H9 (cell line): ENCODE data around the gene ATPAF2. TPM values are rescaled to one million over a fixed set of nuclear protein-coding genes. Genes with fewer than 3 reads are reported as not detected.

Experiments
- DNase-seq: peaks from one replicate; pipeline ENCODE4 v3.0.0-alpha.2; 2017
- H2AFZ ChIP-seq: one replicate; pipeline ENCODE4 v1.6.1; 2013; ENCODE audit warnings: mild to moderate bottlenecking, low read length, control low read depth, moderate library complexity
- H2AK5ac ChIP-seq: 2 replicates; pipeline ENCODE4 v1.6.1; 2013; ENCODE audit warnings: low read length, control low read depth, mixed read lengths; ENCODE audit not compliant: insufficient read length
- H2BK120ac ChIP-seq: one replicate; pipeline ENCODE4 v1.6.1; 2013; ENCODE audit warnings: low read depth, mild to moderate bottlenecking, low read length, control low read depth, inconsistent platforms; ENCODE audit not compliant: poor library complexity, severe bottlenecking
- H2BK12ac ChIP-seq: 2 replicates; pipeline ENCODE4 v1.6.1; 2013; ENCODE audit warnings: low read length, control low read depth, mixed read lengths, low read depth; ENCODE audit not compliant: insufficient read length
- H2BK15ac ChIP-seq: 2 replicates; pipeline ENCODE4 v1.6.1; 2013; ENCODE audit warnings: low read depth, low read length, control low read depth
- H2BK20ac ChIP-seq: one replicate; pipeline ENCODE4 v1.6.1; 2013; ENCODE audit warnings: low read depth, mild to moderate bottlenecking, low read length, control low read depth, inconsistent platforms; ENCODE audit not compliant: poor library complexity, severe bottlenecking
- H2BK5ac ChIP-seq: 2 replicates; pipeline ENCODE4 v1.6.1; 2013; ENCODE audit warnings: low read length, control low read depth, mixed read lengths; ENCODE audit not compliant: insufficient read length
- H3K14ac ChIP-seq: 2 replicates; pipeline ENCODE4 v1.6.1; 2013; ENCODE audit warnings: low read length, control low read depth; ENCODE audit not compliant: insufficient read depth
- H3K18ac ChIP-seq: 2 replicates; pipeline ENCODE4 v1.6.1; 2013; ENCODE audit warnings: low read depth, mild to moderate bottlenecking, mixed read lengths, low read length, control low read depth; ENCODE audit not compliant: insufficient read length
- H3K23ac ChIP-seq: 2 replicates; pipeline ENCODE4 v1.6.1; 2013; ENCODE audit warnings: low read length, control low read depth, mixed read lengths, low read depth; ENCODE audit not compliant: insufficient read length
- H3K23me2 ChIP-seq: 2 replicates; pipeline ENCODE4 v1.6.1; 2013; ENCODE audit warnings: low read depth, mild to moderate bottlenecking, mixed read lengths, low read length, control low read depth; ENCODE audit not compliant: insufficient read length, poor library complexity, severe bottlenecking
- H3K27ac ChIP-seq: 2 replicates; pipeline ENCODE4 v1.5.1; 2013; ENCODE audit warnings: low read length, control low read depth, mixed read lengths, low read depth; ENCODE audit not compliant: insufficient read length
- H3K27me3 ChIP-seq: 2 replicates; pipeline ENCODE4 v1.6.1; 2013; ENCODE audit warnings: low read length, control low read depth, inconsistent platforms; ENCODE audit not compliant: insufficient read depth
- H3K4ac ChIP-seq: 2 replicates; pipeline ENCODE4 v1.6.1; 2013; ENCODE audit warnings: low read depth, mild to moderate bottlenecking, control low read depth, inconsistent platforms, low read length, moderate library complexity
- H3K4me1 ChIP-seq: 2 replicates; pipeline ENCODE4 v1.6.1; 2013; ENCODE audit warnings: low read length, control low read depth, inconsistent platforms; ENCODE audit not compliant: insufficient read depth
- H3K4me2 ChIP-seq: 2 replicates; pipeline ENCODE4 v1.6.1; 2013; ENCODE audit warnings: low read length, control low read depth, mixed read lengths; ENCODE audit not compliant: insufficient read length, insufficient read depth
- H3K56ac ChIP-seq: 2 replicates; pipeline ENCODE4 v1.6.1; 2013; ENCODE audit warnings: low read depth, mild to moderate bottlenecking, mixed read lengths, low read length, control low read depth; ENCODE audit not compliant: insufficient read length
- H3K79me1 ChIP-seq: 2 replicates; pipeline ENCODE4 v1.6.1; 2013; ENCODE audit warnings: low read depth, mild to moderate bottlenecking, moderate library complexity, low read length, control low read depth, inconsistent platforms; ENCODE audit not compliant: insufficient read depth, poor library complexity, severe bottlenecking
- H3K79me2 ChIP-seq: 2 replicates; pipeline ENCODE4 v1.6.1; 2013; ENCODE audit warnings: low read length, control low read depth, inconsistent platforms; ENCODE audit not compliant: insufficient read depth
- H3K9ac ChIP-seq: 2 replicates; pipeline ENCODE4 v1.6.1; 2013; ENCODE audit warnings: low read length, control low read depth, mixed read lengths; ENCODE audit not compliant: insufficient read length; ENCODE audit errors: extremely low read depth
- H3K9me3 ChIP-seq: one replicate; pipeline ENCODE4 v1.6.1; 2013; ENCODE audit warnings: low read depth, low read length, inconsistent platforms; ENCODE audit not compliant: control insufficient read depth
- H3T11ph ChIP-seq: one replicate; pipeline ENCODE4 v1.6.1; 2013; ENCODE audit warnings: mild to moderate bottlenecking, low read length, control low read depth, inconsistent platforms
- H4K20me1 ChIP-seq: one replicate; pipeline ENCODE4 v1.6.1; 2013; ENCODE audit not compliant: control insufficient read depth, insufficient read length, insufficient read depth
- H4K5ac ChIP-seq: 2 replicates; pipeline ENCODE4 v1.6.1; 2013; ENCODE audit warnings: low read depth, mild to moderate bottlenecking, mixed read lengths, low read length, control low read depth; ENCODE audit not compliant: insufficient read length
- H4K8ac ChIP-seq: replicated peaks from 2 replicates; pipeline ENCODE4 v1.6.1; 2013; ENCODE audit warnings: low read length, control low read depth, mixed read lengths, low read depth; ENCODE audit not compliant: insufficient read length
- H4K91ac ChIP-seq: 2 replicates; pipeline ENCODE4 v1.6.1; 2013; ENCODE audit warnings: low read depth, mild to moderate bottlenecking, moderate library complexity, mixed read lengths, low read length, control low read depth; ENCODE audit not compliant: insufficient read length
- H3K27ac Mint-ChIP-seq, 3 experiments: 2 replicates in 2 of 3; 3 replicates in 1 of 3; pipeline ENCODE4 v1.8.0; 2020 to 2021; ENCODE audit warnings: mixed read lengths in 3 of 3, mild to moderate bottlenecking in 1 of 3, moderate library complexity in 1 of 3
- H3K27me3 Mint-ChIP-seq: 2 replicates; pipeline ENCODE4 v1.8.0; 2021; ENCODE audit warnings: low read depth, mild to moderate bottlenecking, moderate library complexity, mixed read lengths
- H3K36me3 Mint-ChIP-seq, 3 experiments: 2 replicates in 2 of 3; 3 replicates in 1 of 3; pipeline ENCODE4 v1.8.0; 2020 to 2021; ENCODE audit warnings: low read depth in 3 of 3, mixed read lengths in 3 of 3; ENCODE audit not compliant: insufficient read depth in 1 of 3
- H3K4me1 Mint-ChIP-seq, 2 experiments: 2 replicates each; pipeline ENCODE4 v1.8.0; 2020; ENCODE audit warnings: mixed read lengths in 2 of 2
- H3K4me3 Mint-ChIP-seq, 2 experiments: 2 replicates in 1 of 2; 3 replicates in 1 of 2; pipeline ENCODE4 v1.8.0; 2020 to 2021; ENCODE audit warnings: mild to moderate bottlenecking in 2 of 2, mixed read lengths in 2 of 2, moderate library complexity in 1 of 2
- H3K9me3 Mint-ChIP-seq, 2 experiments: 2 replicates in 1 of 2; 3 replicates in 1 of 2; pipeline ENCODE4 v1.8.0; 2020; ENCODE audit warnings: mild to moderate bottlenecking in 2 of 2, mixed read lengths in 2 of 2, moderate library complexity in 1 of 2
- CTCF ChIP-seq: fragments of 200-600 bp; sonication (generic); conservative IDR thresholded peaks from 3 replicates; pipeline ENCODE4 v1.8.0; 2021; ENCODE audit warnings: antibody characterized with exemption, mild to moderate bottlenecking
- WGBS: extraction: QIAGEN DNeasy Blood & Tissue Kit; methylation state at CpG from one replicate; pipeline ENCODE4 v1.1.7; 2013; ENCODE audit warnings: missing lambda C conversion rate, low lambda C conversion rate, mixed read lengths; ENCODE audit not compliant: insufficient read length; ENCODE audit errors: extremely low coverage; 5-methylcytosine and 5-hydroxymethylcytosine counted together
- total RNA-seq: library from RNA; stranded (reverse); gene quantifications from 2 replicates; pipeline ENCODE4 v1.2.1, GENCODE V29; 2021

ATPAF2 gene
- total RNA-seq, 1 experiment from 2014 or later, result 21.4 TPM

GRCh38 chr17:17987187-17987896 is 51.6 kb downstream of the ATPAF2 start:
- Mint-ChIP-seq H3K36me3 (no peaks in the 10 kb centered on the region), H3K9me3 (no peaks in the 10 kb centered on the region; a peak in 1 of 5 replicates), H3K4me3 (no peak overlapping the region), H3K4me1 (no peaks in the 10 kb centered on the region), H3K27ac (no peak overlapping the region), H3K27me3 (peaks cover 2% of the 10 kb centered on the region)
- H2BK20ac ChIP-seq, result no peak overlapping the region
- H2BK15ac ChIP-seq, result no peak overlapping the region
- no peaks in the 10 kb centered on the region for H4K20me1 ChIP-seq
- H2BK5ac ChIP-seq, result no peak overlapping the region
- no peaks in the 10 kb centered on the region for H3K9me3 ChIP-seq
- H3K79me1 ChIP-seq, result no peaks in the 10 kb centered on the region
- no peak overlapping the region for H2BK120ac ChIP-seq
- no peak overlapping the region for H3K56ac ChIP-seq
- DNase-seq, result no peak
- H4K5ac ChIP-seq, result no peak overlapping the region
- no peak overlapping the region for H2BK12ac ChIP-seq
- H3K4me1 ChIP-seq, result no peaks in the 10 kb centered on the region
- no peaks in the 10 kb centered on the region for H3K79me2 ChIP-seq
- no peaks in the 10 kb centered on the region for H3K27me3 ChIP-seq
- no peak overlapping the region for H3K4ac ChIP-seq
- no CpG with 5 or more reads among the region's 7 CpGs for WGBS
- no peak overlapping the region for H3K4me2 ChIP-seq
- H3K27ac ChIP-seq, result no peak overlapping the region
- no peak overlapping the region for H4K8ac ChIP-seq
- no peak overlapping the region for H3K18ac ChIP-seq
- TF ChIP-seq CTCF, result no peak
- H2AK5ac ChIP-seq, result no peak overlapping the region
- H3T11ph ChIP-seq, result no peak overlapping the region
- no peak overlapping the region for H3K14ac ChIP-seq
- no peaks in the 10 kb centered on the region for H3K23me2 ChIP-seq
- no peak overlapping the region for H4K91ac ChIP-seq
- no peak overlapping the region for H3K23ac ChIP-seq
- no peak overlapping the region for H2AFZ ChIP-seq
- no peak overlapping the region for H3K9ac ChIP-seq
